ENCODE data around the gene MTHFD2L.

DNA sequence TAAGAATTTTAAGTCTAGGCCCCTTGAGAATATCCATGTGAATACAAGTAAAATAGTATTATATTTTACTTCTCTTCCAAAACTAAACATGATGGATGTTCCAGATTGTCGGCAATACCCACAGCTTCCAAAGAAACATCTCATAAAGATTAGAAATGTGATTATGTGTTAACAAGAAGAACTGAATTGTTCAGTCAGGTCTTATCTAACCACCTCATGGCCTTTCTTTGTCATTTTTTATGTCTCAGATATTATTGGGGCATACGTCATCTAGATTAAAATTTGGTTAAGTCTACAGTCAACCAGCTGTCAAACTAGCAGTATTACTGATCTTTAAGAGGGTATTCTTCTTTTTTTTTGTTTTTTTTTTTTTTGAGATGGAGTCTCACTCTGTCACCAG, 160.4 kb downstream of the MTHFD2L start:
- TF ChIP-seq EZH2 (IDR thresholded peaks at IDR 0.05) (no peak), POLR2AphosphoS5 (IDR thresholded peaks at IDR 0.05; ENCODE audit: borderline replicate concordance, low read depth, low read length) (no peak)
